K562 (cell line): ENCODE results near the gene UQCRFS1. TPM values are rescaled to one million over a fixed set of nuclear protein-coding genes. Genes with fewer than 3 reads are reported as not detected.
A peak's percentile ranks its signal among the peaks of the same experiment; 100 is the strongest.

ENCODE experiments used
- ATAC-seq: fragments of 200-7000 bp; cut with Tn5 transposase; 3 replicates; pipeline ENCODE4 v1.9.1; 2020; ENCODE audit warnings: moderate library complexity
- BruUV-seq: library from RNA; stranded (reverse); fragments of 400-500 nt; replicated peaks from 2 replicates; lab custom pipeline; 2021; lab: Mats Ljungman, UMichigan
- CTCF ChIA-PET: fragments of 300-600 bp; formaldehyde crosslinking; extraction: SDS; loops from one replicate; lab custom pipeline; 2021; ENCODE audit warnings: low intra/inter-chr PET ratio; lab: Yijun Ruan, JAX
- POLR2A ChIA-PET: fragments of 300-600, 350-650 bp; sonication (Branson Sonifier 250); formaldehyde crosslinking; extraction: SDS; loops from one replicate; lab custom pipeline; 2021; ENCODE audit warnings: antibody characterized with exemption, inconsistent platforms; lab: Yijun Ruan, JAX
- DNase-seq, 4 experiments: peaks; one replicate each; pipeline versions ENCODE4 v3.0.0 to v3.0.0-alpha.2; 2011 to 2018; ENCODE audit warnings: low spot score in 3 of 4, mixed read lengths in 3 of 4; ENCODE audit errors: extremely low read depth in 1 of 4
- FAIRE-seq: peaks from 2 replicates; lab custom pipeline; 2011; peaks lifted over from hg19 to GRCh38; lab: Jason Lieb, UNC
- H2AFZ ChIP-seq: 2 replicates; pipeline ENCODE4 v1.6.0; 2011; ENCODE audit warnings: low read depth, low read length, control low read depth, inconsistent platforms
- H3K27ac ChIP-seq: fragments of 200-600 bp; 3 replicates; pipeline ENCODE4 v1.8.0; 2011; ENCODE audit warnings: low read depth, mild to moderate bottlenecking, control low read depth, inconsistent platforms, low read length, moderate library complexity, mixed read lengths; ENCODE audit errors: extremely low read depth
- H3K27me3 ChIP-seq, 2 experiments: fragments of 300-600 bp in 1 of 2; 2 replicates in 1 of 2; 3 replicates in 1 of 2; pipeline versions ENCODE4 v1.6.0 to v1.8.0; 2011; ENCODE audit warnings: inconsistent platforms in 2 of 2, low read length in 2 of 2, mild to moderate bottlenecking in 1 of 2, mixed read lengths in 1 of 2, moderate library complexity in 1 of 2; ENCODE audit not compliant: control insufficient read depth in 2 of 2, insufficient read depth in 2 of 2
- H3K36me3 ChIP-seq: fragments of 300-600 bp; 3 replicates; pipeline ENCODE4 v1.8.0; 2011; ENCODE audit warnings: mild to moderate bottlenecking, low read length, inconsistent platforms; ENCODE audit not compliant: control insufficient read depth, insufficient read depth
- H3K4me1 ChIP-seq, 2 experiments: fragments of 200-600 bp in 1 of 2; replicated peaks in 1 of 2; 2 replicates in 1 of 2; 3 replicates in 1 of 2; pipeline versions ENCODE4 v1.5.1 to v1.8.0; 2011; ENCODE audit warnings: inconsistent platforms in 2 of 2, low read length in 2 of 2, mild to moderate bottlenecking in 1 of 2, mixed read lengths in 1 of 2, moderate library complexity in 1 of 2; ENCODE audit not compliant: control insufficient read depth in 2 of 2, insufficient read depth in 2 of 2
- H3K4me2 ChIP-seq: 2 replicates; pipeline ENCODE4 v1.6.1; 2011; ENCODE audit warnings: low read length, control low read depth, inconsistent platforms, mixed read lengths; ENCODE audit not compliant: insufficient read depth
- H3K4me3 ChIP-seq: fragments of 200-600 bp; sonication (generic), shearing (Covaris generic); 2 replicates; pipeline ENCODE4 v1.5.1; 2016; ENCODE audit warnings: control low read depth, inconsistent platforms
- H3K79me2 ChIP-seq: fragments of 200-600 bp; 3 replicates; pipeline ENCODE4 v1.8.0; 2011; ENCODE audit warnings: low read length, inconsistent platforms; ENCODE audit not compliant: control insufficient read depth, insufficient read depth
- H3K9ac ChIP-seq, 2 experiments: 2 replicates each; pipeline versions ENCODE4 v1.6.0 to v1.6.1; 2011; ENCODE audit warnings: low read depth in 2 of 2, low read length in 2 of 2, control low read depth in 1 of 2, inconsistent platforms in 1 of 2, mild to moderate bottlenecking in 1 of 2, mixed read lengths in 1 of 2; ENCODE audit not compliant: insufficient read depth in 1 of 2
- H3K9me1 ChIP-seq: one replicate; pipeline ENCODE4 v1.6.0; 2011; ENCODE audit warnings: inconsistent platforms, mild to moderate bottlenecking, low read length, moderate library complexity; ENCODE audit not compliant: control insufficient read depth, insufficient read depth
- H3K9me3 ChIP-seq: replicated peaks from 2 replicates; pipeline ENCODE4 v1.5.1; 2011; ENCODE audit warnings: low read depth, low read length, inconsistent platforms; ENCODE audit not compliant: control insufficient read depth, insufficient read depth
- H4K20me1 ChIP-seq: replicated peaks from 2 replicates; pipeline ENCODE4 v1.6.1; 2011; ENCODE audit warnings: low read length, inconsistent platforms, mixed read lengths; ENCODE audit not compliant: control insufficient read depth, insufficient read depth
- EZH2 ChIP-seq: IDR thresholded peaks from 2 replicates; pipeline ENCODE4 v1.6.1; 2012; ENCODE audit warnings: low read depth, mild to moderate bottlenecking, inconsistent platforms, low read length, borderline replicate concordance
- FOXK1 ChIP-seq: sonication (generic); formaldehyde crosslinking; IDR thresholded peaks from 2 replicates; pipeline ENCODE4 v1.8.0; 2022; ENCODE audit warnings: missing genetic modification reagents, mild to moderate bottlenecking, borderline replicate concordance
- FOXM1 ChIP-seq, 2 experiments: fragments of 450-650 bp in 1 of 2; sonication (generic) in 1 of 2; formaldehyde crosslinking in 1 of 2; IDR thresholded peaks; 2 replicates each; pipeline versions ENCODE4 v1.6.1 to v1.9.0; 2017 to 2022; ENCODE audit warnings: low read depth in 2 of 2, mild to moderate bottlenecking in 2 of 2, missing genetic modification reagents in 1 of 2, moderate library complexity in 1 of 2
- POLR2A ChIP-seq: fragments of 450-650 bp; conservative IDR thresholded peaks from 2 replicates; pipeline ENCODE4 v1.6.1; 2016
- RBM22 ChIP-seq: fragments of 200-400 bp; formaldehyde crosslinking; IDR thresholded peaks from 2 replicates; pipeline ENCODE4 v1.6.1; 2018; ENCODE audit warnings: low read length, low read depth; ENCODE audit not compliant: poor library complexity, severe bottlenecking
- SMAD3 ChIP-seq: fragments of 450-650 bp; formaldehyde crosslinking; conservative IDR thresholded peaks from 2 replicates; pipeline ENCODE4 v1.4.0; 2020; ENCODE audit warnings: mild to moderate bottlenecking
- TBP ChIP-seq: optimal IDR thresholded peaks from 2 replicates; pipeline ENCODE3; 2011; ENCODE audit warnings: low read depth, low read length, improper control_type of control experiment
- ZNF609 ChIP-seq: sonication (generic); formaldehyde crosslinking; IDR thresholded peaks from 2 replicates; pipeline ENCODE4 v1.8.1; 2023; ENCODE audit warnings: missing genetic modification reagents, mild to moderate bottlenecking, borderline replicate concordance
- WGBS: fragments of 100-300 bp; shearing (Covaris generic); methylation state at CpG from one replicate; pipeline ENCODE4 v1.1.6; 2016; ENCODE audit warnings: low coverage, mixed read lengths; ENCODE audit not compliant: insufficient coverage; ENCODE audit errors: missing lambda C conversion rate; 5-methylcytosine and 5-hydroxymethylcytosine counted together
- in situ Hi-C: fragments of 300-500 bp; cut with MboI; formaldehyde crosslinking; loops from 4 replicates; pipeline ENCODE4 v1.15.0; 2018; ENCODE audit warnings: inconsistent platforms, mixed read lengths
- intact Hi-C: fragments of 100-400 bp; cut with micrococcal nuclease; formaldehyde crosslinking; loops from 2 replicates; pipeline ENCODE4 v1.14.2; 2022
- polyA plus RNA-seq, 8 experiments: library from polyadenylated mRNA; depleted of rRNA in 4 of 8; stranded (reverse) in 5 of 8; unstranded in 3 of 8; fragments of >200 nt; fragmentation: Nextera tagmentation in 2 of 8; fragmentation: Illumina TruSeq in 1 of 8; extraction: Ambion mirVana in 2 of 8; extraction: Trizol in 1 of 8; gene quantifications; 2 replicates each; pipeline versions ENCODE4 v1.2.1 to v1.2.3, GENCODE V29; 2011 to 2014; ENCODE audit warnings: inconsistent platforms in 1 of 8, missing spikeins in 1 of 8
- total RNA-seq, 7 experiments: library from RNA; depleted of rRNA in 6 of 7; stranded (reverse); fragments of >200 nt in 6 of 7; fragmentation: Illumina TruSeq in 2 of 7; extraction: Trizol in 2 of 7; gene quantifications; 2 replicates each; pipeline versions ENCODE4 v1.2.1 to v1.2.3, GENCODE V29; 2011 to 2021; ENCODE audit warnings: low replicate concordance in 1 of 7
- TF ChIP-seq, protein P1 (sequence below): sonication (generic); formaldehyde crosslinking; IDR thresholded peaks from 2 replicates; pipeline ENCODE4 v1.8.1; 2023; ENCODE audit warnings: mild to moderate bottlenecking, missing genetic modification reagents, moderate library complexity
- TF ChIP-seq, protein P2 (sequence below): sonication (generic); formaldehyde crosslinking; IDR thresholded peaks from 2 replicates; pipeline ENCODE4 v1.8.1; 2023; ENCODE audit warnings: mild to moderate bottlenecking, missing genetic modification reagents

The UQCRFS1 gene
- total and polyA plus RNA-seq, 9 of the 15 experiments (the other 6 are each of a cell fraction or from before 2014, with no cell fraction given) = 10.8 to 110 (median 64.7) TPM

DNA sequence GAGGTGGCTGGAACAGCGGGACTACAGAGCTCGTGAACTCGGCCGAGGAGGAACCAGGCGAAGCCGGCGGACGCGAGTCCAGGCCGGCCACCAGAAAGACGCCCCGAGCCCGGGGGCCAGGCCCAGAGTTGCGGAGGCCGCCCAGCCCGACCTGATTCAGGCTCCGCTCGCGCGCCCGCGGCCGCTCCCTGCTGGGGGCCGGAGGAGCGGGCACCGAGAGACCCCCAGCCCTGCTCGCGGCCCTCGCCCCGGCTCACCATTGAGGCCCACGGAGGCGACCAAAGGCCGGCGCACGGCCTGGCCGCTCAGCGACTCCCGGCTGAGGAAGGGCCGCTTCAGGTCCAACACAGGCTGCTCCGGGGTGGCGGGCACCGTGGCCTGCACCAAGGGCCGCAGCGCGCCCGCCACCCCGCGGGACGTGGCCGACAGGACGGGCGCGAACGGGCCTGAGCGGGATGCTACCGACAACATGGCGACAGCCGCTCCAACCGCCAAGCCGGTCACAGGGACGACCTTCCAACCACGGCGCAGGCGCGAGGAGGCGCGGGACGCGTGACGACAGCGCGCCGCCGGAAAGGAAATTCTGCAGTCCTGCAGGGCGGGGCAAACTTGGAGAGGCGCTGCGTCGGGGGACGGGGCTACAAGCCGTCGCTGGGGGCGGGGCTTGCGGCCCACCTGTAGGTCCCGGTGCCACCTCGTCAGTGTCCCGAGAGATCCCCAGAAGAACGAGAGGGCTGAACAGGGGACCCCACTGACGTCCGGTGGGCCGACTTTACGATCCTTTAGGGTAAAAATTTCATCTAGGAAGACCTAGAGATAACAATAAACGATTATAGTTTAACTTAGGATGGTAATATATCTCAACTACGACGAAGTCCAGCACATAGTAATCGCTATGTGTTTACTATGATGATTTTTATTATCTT, at the start of gene UQCRFS1 (continued):
- TF ChIP-seq POLR2A (peak; percentile 86), FOXK1 (CRISPR knock-in tag) (no peak), RBM22 (peak; percentile 49)
- TF ChIP-seq, protein P1, sequence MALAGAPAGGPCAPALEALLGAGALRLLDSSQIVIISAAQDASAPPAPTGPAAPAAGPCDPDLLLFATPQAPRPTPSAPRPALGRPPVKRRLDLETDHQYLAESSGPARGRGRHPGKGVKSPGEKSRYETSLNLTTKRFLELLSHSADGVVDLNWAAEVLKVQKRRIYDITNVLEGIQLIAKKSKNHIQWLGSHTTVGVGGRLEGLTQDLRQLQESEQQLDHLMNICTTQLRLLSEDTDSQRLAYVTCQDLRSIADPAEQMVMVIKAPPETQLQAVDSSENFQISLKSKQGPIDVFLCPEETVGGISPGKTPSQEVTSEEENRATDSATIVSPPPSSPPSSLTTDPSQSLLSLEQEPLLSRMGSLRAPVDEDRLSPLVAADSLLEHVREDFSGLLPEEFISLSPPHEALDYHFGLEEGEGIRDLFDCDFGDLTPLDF (CRISPR knock-in tag) = 0 out of 2 replicates have a peak, but pooled peaks have one; percentile 35

DNA sequence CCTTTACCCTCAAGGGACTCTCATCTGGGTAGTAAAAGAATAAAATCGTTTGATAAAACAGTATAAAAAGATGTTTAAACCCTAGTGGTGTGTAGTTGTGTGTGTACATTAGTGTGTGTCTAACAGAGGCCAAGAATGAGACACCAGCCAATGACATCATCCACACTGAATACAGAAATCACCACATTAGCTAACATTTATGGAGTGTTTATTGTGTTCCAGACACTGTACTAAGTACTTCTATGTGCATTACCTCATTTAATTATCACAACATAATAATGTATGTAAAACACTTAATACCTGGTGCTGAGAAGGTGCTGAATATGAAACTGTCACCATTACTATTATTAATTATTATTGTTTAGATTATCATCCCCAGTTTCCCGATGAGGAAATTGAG, 49.1 kb upstream of the UQCRFS1 start:
- ChIA-PET POLR2A (interaction anchor here (0.8 kb wide), 2 partner anchors 101 to 285 kb away, joined by 3 read pairs; no protein-coding TSS in a partner anchor), CTCF (interaction anchor here (0.5 kb wide), 1 partner anchor 487 kb away, joined by 4 read pairs; no protein-coding TSS in a partner anchor)
- Histone ChIP-seq H3K4me3 (no peak overlapping the region), H3K36me3 (no peaks in the 10 kb centered on the region), H4K20me1 (peaks cover 4% of the 10 kb centered on the region; the same call in 1 of the 2 replicates), H3K4me2 (no peak overlapping the region), H2AFZ (no peak overlapping the region), H3K4me1 (no peaks in the 10 kb centered on the region), H3K27me3 (peaks cover 0 to 10% of the 10 kb centered on the region in 2 experiments; a peak in 3 of 5 replicates), H3K9me3 (no peaks in the 10 kb centered on the region), H3K9ac (no peak overlapping the region), H3K9me1 (no peaks in the 10 kb centered on the region), H3K27ac (no peak overlapping the region), H3K79me2 (no peaks in the 10 kb centered on the region)
- no peak for DNase-seq
- intact Hi-C loops (loop anchor here (5.0 kb wide), 1 partner anchor 525 kb away; no protein-coding TSS in a partner anchor), in situ Hi-C loops (loop anchor here (10.0 kb wide), 1 partner anchor 377 kb away; no protein-coding TSS in a partner anchor)
- ATAC-seq = no peak
- WGBS = 0% methylated on average over 2 of the region's 2 CpGs
- BruUV-seq = no TSS peak
- FAIRE-seq = no peak
- TF ChIP-seq EZH2 = no peak
- no peak for TF ChIP-seq SMAD3 (CRISPR knock-in tag)
- TF ChIP-seq TBP = no peak
- no peak for TF ChIP-seq ZNF609
- TF ChIP-seq, protein P2, sequence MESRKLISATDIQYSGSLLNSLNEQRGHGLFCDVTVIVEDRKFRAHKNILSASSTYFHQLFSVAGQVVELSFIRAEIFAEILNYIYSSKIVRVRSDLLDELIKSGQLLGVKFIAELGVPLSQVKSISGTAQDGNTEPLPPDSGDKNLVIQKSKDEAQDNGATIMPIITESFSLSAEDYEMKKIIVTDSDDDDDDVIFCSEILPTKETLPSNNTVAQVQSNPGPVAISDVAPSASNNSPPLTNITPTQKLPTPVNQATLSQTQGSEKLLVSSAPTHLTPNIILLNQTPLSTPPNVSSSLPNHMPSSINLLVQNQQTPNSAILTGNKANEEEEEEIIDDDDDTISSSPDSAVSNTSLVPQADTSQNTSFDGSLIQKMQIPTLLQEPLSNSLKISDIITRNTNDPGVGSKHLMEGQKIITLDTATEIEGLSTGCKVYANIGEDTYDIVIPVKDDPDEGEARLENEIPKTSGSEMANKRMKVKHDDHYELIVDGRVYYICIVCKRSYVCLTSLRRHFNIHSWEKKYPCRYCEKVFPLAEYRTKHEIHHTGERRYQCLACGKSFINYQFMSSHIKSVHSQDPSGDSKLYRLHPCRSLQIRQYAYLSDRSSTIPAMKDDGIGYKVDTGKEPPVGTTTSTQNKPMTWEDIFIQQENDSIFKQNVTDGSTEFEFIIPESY = no peak
- TF ChIP-seq FOXM1 (IDR thresholded peaks at IDR 0.05; ENCODE audit: low read depth) = no peak
- no peak for TF ChIP-seq FOXM1 (CRISPR knock-in tag; IDR thresholded peaks at IDR 0.05; ENCODE audit: low read depth)
